Measurements from ENCODE around the gene CHRNG.

The CHRNG gene

DNA sequence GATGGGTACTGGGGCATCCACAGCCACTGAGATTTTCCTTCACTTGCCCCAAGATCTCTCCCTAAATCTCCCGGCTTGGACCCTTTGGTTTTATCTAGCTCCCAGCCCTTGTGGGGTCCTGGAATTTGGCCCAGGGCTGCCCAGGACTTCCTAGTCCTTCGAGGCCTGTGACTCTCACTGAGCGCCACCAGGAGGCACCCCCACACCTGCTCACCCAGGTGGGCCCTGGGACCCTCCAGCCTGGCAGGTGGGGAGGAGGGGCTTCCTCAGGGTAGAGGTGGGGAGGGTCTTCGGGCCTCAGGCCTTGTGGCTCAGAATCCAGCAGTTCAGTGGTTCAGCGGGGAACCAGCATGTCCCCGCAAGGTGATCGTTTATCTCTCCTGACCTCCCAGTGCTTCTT, 31.2 kb upstream of the CHRNG start:
- no peak overlapping the region for H3K27ac ChIP-seq
- TF ChIP-seq, protein P1, sequence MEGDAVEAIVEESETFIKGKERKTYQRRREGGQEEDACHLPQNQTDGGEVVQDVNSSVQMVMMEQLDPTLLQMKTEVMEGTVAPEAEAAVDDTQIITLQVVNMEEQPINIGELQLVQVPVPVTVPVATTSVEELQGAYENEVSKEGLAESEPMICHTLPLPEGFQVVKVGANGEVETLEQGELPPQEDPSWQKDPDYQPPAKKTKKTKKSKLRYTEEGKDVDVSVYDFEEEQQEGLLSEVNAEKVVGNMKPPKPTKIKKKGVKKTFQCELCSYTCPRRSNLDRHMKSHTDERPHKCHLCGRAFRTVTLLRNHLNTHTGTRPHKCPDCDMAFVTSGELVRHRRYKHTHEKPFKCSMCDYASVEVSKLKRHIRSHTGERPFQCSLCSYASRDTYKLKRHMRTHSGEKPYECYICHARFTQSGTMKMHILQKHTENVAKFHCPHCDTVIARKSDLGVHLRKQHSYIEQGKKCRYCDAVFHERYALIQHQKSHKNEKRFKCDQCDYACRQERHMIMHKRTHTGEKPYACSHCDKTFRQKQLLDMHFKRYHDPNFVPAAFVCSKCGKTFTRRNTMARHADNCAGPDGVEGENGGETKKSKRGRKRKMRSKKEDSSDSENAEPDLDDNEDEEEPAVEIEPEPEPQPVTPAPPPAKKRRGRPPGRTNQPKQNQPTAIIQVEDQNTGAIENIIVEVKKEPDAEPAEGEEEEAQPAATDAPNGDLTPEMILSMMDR (IDR thresholded peaks at IDR 0.05), result no peak
- TF ChIP-seq ZFX (IDR thresholded peaks at IDR 0.05; ENCODE audit: borderline replicate concordance), result no peak

DNA sequence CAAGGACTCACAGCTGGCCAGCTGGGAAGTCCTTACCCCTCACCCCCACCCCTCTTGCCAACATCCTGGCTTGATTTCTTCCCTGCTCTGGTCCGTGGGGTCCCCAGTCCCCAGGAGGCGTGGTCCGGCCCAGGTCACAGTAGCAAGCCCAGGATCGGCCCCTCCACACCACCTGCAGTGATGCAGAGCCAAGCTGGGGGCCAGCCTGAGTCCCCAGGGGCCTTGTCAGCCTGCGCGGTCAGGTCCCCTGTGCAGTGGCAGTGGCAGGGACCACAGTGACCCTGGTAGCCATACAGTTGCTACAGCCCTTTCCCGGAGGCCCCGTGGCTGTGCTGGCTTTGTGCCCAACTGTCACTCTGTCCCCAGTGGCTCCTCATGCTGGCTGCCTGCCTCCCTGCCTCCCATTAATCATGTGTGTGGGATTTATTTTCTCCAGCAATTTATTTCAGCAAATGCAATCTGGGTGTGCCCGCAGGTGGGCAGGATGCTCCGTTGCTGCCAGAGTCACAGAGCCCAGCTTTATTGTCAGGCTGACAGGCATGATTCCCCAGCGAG, 28.1 kb upstream of the CHRNG start:
- TF ChIP-seq, protein P1 (IDR thresholded peaks at IDR 0.05), result no peak
- no peak for TF ChIP-seq ZFX (IDR thresholded peaks at IDR 0.05; ENCODE audit: borderline replicate concordance)
- no peak overlapping the region for H3K27ac ChIP-seq

DNA sequence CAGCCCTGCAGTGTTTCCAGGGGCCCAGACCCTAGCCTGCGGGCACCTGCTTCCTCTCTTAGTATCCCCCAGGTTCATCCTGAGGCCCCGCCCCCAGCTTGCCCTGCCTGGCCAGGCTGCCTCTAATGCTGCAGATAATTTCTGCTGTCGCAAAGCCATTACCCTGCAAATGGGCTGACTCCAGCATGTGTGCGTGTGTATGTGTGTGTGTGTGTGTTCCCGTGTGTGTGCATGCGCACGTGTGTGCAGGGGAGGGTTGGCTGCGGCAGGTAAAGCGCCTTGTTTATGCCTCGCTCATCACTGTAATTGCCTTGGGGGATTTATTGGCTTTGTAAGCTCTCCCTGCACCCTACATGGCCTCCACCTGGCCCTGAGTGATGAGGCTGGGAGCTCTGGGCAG, 26.9 kb upstream of the CHRNG start:
- H3K27ac ChIP-seq, result no peak overlapping the region
- TF ChIP-seq, protein P1 (IDR thresholded peaks at IDR 0.05), result no peak
- no peak for TF ChIP-seq ZFX (IDR thresholded peaks at IDR 0.05; ENCODE audit: borderline replicate concordance)

DNA sequence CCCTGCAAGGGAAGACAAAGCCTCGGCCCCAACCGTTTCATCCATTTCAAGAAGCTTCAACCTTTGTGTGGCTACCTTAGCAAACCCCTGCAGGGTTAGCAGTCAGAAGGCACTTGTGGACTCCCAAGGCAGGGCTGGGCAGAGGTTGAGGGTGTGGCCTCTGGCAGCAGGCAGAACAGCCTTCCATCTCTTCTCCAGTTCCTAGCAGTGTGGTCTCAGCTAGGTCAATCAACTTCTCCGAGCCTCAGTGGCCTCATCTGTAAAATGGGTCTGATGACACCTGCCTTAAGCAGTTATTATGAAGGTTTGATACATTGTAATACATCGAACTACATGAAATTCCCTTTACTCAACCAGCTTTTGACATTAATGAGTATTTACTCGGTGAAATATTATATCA, 26.1 kb upstream of the CHRNG start:
- H3K27ac ChIP-seq, result no peak overlapping the region
- no peak for TF ChIP-seq ZFX (IDR thresholded peaks at IDR 0.05; ENCODE audit: borderline replicate concordance)
- TF ChIP-seq, protein P1 (IDR thresholded peaks at IDR 0.05), result no peak

DNA sequence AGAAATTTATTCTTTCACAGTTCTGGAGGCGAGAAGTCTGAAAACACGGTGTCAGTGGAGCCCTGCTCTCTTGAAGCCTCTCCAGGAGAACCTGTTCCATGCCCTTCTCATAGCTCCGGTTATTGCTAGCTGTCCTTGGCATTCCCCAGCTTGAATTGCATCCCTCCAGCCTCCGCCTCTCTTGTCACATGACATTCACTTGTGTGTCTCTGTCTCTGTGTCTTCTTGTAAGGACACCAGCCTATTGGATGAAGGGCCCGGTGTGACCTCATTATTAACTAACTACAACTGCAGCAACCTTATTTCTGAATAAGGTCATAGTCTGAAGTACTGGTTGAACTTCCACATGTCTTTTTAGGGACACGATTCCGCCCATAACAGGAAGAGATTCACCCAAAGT, 23.9 kb upstream of the CHRNG start:
- no peak overlapping the region for H3K27ac ChIP-seq
- no peak for TF ChIP-seq ZFX (IDR thresholded peaks at IDR 0.05; ENCODE audit: borderline replicate concordance)
- TF ChIP-seq, protein P1 (IDR thresholded peaks at IDR 0.05), result no peak

DNA sequence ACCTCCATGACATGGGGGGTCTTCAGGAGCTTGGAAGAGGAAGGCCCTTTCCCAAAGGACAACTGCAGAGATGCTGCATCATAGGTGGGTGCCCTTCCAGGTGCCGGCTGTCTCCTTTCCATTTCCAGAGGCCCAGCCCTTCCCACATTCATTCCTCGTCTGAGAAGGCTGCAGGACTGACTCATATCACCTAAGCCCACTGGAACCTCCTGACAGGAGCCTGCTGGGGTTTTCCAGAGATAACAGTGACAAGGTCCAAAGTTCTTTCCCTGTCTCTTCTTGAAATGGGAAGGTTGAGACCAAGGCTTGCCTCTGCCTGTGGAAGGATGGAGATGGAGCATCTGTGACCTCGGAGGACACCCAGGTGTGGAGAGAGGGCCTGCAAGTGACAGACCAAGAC, 22.9 kb upstream of the CHRNG start:
- TF ChIP-seq, protein P1 (IDR thresholded peaks at IDR 0.05), result no peak
- no peak for TF ChIP-seq ZFX (IDR thresholded peaks at IDR 0.05; ENCODE audit: borderline replicate concordance)
- no peak overlapping the region for H3K27ac ChIP-seq

DNA sequence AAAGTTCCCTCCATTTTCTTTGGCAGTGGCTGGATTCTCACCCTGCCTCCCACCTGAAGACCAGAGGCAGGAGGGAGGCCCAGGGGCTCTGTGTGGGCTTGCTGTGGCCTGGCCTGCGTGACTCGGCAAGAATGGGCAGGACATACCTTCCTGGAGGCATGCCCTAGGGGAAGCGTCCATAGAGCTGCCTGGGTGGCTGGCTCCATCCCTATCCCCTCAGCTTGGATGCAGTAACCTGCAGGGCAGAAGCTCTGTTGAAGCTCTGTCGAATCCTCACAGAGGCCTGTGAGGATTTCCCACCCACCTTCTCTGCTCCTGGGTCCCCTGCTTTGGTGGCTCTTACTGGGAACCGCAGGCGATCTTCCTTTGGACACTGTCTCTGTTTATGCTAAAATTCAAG, 20.6 kb upstream of the CHRNG start:
- H3K27ac ChIP-seq, result no peak overlapping the region
- no peak for TF ChIP-seq ZFX (IDR thresholded peaks at IDR 0.05; ENCODE audit: borderline replicate concordance)
- TF ChIP-seq, protein P1 (IDR thresholded peaks at IDR 0.05), result no peak
